Measurements from ENCODE around the gene FAM83G.

The FAM83G gene

DNA sequence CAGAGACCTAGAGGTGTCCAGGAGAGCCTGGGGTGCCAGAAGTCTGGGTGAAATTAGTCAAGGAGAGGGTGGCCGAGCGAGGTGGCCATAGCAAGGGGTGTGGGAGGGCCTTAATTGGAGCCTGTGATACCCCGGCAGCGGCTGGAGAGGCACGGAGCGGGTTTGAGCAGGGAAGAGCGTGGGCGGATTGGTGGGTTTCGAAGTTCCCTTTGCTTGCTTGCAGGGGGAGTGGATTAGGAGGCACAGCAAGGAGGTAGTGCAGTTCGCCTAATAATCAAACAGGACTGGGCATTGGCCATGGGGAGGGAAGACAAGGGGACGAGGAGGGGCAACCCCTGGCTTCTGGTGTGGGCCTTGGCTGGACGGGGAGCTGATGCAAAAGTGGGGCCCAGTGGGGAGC is 5.4 kb upstream of the FAM83G start:
- DNase-seq (ENCODE audit: low read depth) = no peak

DNA sequence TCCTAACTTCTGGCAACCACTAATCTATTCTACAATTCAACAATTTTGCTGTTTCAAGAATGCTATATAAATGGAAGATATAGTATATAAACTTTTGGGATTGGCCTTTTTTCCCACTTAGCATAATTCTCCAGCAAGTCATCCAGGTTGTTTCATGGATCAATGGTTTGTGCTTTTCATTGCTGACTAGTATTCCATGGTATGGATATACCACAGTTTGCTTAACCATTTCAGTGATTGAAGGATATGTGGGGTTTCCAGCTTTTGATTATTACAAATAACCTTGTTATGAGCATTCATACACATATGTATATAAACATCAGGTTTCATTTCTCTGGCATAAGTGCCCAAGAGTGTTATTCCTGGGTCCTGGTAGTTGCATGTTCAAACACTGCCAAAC is 2.1 kb upstream of the FAM83G start:
- DNase-seq (ENCODE audit: low read depth) = no peak

DNA sequence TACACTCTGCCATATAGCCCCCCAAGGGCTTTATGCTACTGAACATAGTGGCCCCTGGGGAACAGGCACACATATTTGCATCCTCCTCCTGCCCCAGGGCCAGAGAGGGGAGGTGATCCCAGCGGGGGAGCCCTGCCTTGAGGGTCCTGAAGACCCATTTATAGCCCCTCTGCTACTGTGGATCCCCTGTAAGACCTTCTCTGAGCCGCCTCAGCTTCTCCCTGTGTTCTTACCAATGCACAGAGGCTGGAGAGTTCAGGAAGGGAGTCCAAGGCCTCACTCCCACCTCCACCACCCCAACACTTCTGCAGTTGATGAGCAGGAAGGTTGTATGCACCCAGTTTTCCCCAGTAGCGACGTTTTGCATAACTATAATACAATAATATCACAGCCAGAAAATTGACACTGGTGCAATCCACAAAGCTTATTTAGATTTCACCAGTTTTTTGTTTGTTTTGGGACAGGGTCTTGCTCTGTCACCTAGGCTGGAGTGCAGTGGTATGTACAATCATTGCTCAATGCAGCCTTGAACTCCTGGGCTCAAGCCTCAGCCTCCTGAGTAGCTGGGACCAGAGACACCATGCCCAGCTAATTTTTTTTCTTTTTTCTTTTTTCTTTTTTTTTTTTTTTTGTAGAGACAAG is 1.3 kb upstream of the FAM83G start:
- no peak for DNase-seq (ENCODE audit: low read depth)

- DNase-seq (ENCODE audit: low read depth) = no peak
These were observed 691 bp upstream of the FAM83G start for GRCh38 chr17:19005137-19005773.

GRCh38 chr17:19003543-19004420 is 782 bp downstream of the FAM83G start:
- DNase-seq (ENCODE audit: low read depth) = peak; percentile 47

- DNase-seq (ENCODE audit: low read depth) = no peak
These were observed 1.6 kb downstream of the FAM83G start for GRCh38 chr17:19002805-19003542.

GRCh38 chr17:19001907-19002590 is 2.5 kb downstream of the FAM83G start:
- DNase-seq (ENCODE audit: low read depth) = no peak

- no peak for DNase-seq (ENCODE audit: low read depth)
These were observed 3.8 kb downstream of the FAM83G start for GRCh38 chr17:19000531-19001325.

GRCh38 chr17:18999911-19000310 is 4.7 kb downstream of the FAM83G start:
- no peak for DNase-seq (ENCODE audit: low read depth)

GRCh38 chr17:18999394-18999793 is 5.2 kb downstream of the FAM83G start:
- DNase-seq (ENCODE audit: low read depth) = no peak

DNA sequence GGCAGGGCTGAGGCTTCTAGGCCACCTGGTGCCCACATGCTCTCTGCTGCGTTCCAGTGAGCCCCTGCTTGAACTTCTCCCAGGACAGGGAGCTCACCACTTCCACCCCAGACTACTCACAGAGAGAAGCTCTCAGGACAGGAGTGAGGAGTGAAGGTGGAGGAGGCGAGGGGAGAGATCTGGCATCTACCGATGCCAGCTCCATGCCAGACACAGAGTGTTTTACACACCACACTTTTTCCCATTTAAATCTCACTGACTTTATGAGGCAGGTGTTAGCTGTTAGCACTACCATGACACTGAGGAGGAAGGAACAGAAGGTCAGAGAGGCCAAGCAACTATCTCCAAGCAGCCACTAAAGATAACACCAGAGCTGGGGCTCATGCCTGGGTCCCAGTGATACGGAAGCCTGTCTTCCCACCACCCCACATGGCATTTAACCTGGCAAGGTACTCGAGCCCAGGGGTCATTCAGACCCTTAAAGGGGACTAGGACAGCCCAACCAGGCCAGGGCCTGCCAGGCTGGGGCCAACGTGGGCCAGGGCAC is 6.8 kb downstream of the FAM83G start:
- DNase-seq (ENCODE audit: low read depth) = no peak

- no peak for DNase-seq (ENCODE audit: low read depth)
These were observed 8.1 kb downstream of the FAM83G start for GRCh38 chr17:18996458-18996857.

GRCh38 chr17:18995220-18995619 is 9.3 kb downstream of the FAM83G start:
- DNase-seq (ENCODE audit: low read depth) = no peak

- DNase-seq (ENCODE audit: low read depth) = no peak
These were observed 9.9 kb downstream of the FAM83G start for GRCh38 chr17:18994631-18995030.

GRCh38 chr17:18993905-18994526 is 10.5 kb downstream of the FAM83G start:
- DNase-seq (ENCODE audit: low read depth) = no peak

DNA sequence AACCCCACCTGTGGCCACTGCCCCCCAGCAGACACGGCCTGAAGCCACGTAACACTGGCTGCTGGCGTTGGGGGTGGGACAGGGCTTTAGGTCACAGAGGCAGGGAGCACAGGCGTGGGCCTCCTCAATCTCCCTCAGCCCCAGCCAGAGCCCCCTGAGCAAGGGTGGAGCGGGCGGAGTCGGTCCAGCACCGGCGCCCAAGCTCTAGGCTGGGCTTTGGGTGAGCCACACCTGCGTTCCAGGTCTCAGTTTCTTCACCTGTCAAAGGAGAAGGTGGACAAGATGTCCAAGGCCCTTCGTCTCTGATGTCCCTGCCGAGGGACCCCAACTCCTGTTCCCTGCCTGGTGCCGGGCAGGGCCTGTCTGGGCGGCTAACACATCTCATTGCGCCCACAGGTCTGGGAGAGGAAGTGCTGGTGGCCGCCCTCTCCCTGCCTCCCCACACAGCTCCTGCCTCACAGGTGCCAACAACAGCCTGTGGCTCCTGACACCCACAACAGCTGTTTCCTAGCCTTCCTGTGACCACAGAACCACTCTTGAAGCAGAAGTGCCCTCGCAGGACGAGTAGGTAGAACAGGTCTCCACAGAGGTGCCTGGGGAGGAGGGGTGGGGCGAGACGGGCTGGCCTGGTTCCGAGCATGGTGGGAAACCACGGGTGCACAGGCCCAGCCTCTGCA is 12.0 kb downstream of the FAM83G start:
- no peak for DNase-seq (ENCODE audit: low read depth)

DNA sequence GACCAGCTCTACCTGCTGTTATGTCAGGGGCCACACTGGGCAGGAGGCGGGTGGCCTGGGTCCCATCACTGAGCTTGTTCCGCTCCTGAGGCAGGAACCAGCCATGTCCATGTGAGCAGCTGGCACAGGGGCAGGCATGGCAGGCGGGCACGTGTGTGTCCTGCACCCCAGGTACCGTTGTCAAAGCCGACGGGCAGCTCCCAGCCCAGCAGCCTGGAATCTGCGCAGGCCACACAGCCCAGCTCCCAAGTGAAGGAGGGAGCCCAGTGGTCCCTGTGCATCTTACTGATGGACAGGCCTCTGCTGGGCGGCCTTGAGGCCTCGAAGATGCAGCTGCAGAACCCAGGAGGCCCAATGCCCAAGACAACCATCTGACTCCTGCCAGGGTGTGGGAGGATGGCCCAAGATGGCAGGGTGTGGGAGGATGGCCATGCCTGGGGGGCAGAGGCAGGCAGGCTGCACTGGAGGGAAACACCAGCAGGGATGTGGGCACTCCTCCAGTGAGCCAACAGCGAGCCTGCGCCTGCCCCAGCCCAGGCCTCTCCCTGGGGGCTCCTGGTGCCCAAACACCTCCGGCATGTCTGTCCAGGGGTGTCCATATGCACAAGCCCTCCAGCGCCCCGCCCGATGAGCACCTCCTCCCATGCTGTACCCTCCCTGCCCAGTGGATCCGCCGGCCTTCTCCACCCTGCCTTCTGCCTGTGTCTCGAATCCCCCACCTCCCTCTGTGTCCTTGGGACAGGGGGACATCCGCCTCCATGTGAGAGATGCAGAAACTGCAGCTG is 12.8 kb downstream of the FAM83G start:
- DNase-seq (ENCODE audit: low read depth) = no peak

DNA sequence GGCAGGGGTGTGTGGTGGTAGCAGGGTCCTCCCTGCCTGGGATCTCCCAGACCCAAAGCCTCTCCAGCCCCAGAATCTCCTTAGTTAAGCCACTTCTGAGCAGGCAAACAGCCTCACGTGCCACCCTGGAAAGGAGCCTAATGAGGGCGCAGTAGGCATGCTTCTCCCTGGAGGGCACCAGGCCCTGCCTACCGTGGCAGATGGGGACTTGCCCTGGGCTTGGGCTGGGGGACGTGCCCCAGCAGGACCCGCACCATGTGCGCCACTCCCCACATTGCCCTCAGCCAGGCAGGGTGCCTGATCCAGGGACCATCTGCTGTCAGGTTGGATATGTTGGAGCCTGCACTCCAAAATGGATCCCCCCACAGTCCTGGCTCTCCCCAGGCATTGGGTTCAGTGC is 14.2 kb downstream of the FAM83G start:
- DNase-seq (ENCODE audit: low read depth) = no peak
